Stimulated activated CD4-positive, alpha-beta T cell treated with anti-CD3 and anti-CD28 coated beads, Interleukin-1b, Interleukin-23, amount 100 ng/mL, for 24 hours (primary cell): ENCODE data around the gene PTGES2.

Source experiments
- DNase-seq, 4 experiments: peaks; one replicate each; pipeline ENCODE4 v3.0.0-alpha.2; 2020; ENCODE audit warnings: low read depth in 4 of 4, low spot score in 1 of 4

Gene PTGES2

DNA sequence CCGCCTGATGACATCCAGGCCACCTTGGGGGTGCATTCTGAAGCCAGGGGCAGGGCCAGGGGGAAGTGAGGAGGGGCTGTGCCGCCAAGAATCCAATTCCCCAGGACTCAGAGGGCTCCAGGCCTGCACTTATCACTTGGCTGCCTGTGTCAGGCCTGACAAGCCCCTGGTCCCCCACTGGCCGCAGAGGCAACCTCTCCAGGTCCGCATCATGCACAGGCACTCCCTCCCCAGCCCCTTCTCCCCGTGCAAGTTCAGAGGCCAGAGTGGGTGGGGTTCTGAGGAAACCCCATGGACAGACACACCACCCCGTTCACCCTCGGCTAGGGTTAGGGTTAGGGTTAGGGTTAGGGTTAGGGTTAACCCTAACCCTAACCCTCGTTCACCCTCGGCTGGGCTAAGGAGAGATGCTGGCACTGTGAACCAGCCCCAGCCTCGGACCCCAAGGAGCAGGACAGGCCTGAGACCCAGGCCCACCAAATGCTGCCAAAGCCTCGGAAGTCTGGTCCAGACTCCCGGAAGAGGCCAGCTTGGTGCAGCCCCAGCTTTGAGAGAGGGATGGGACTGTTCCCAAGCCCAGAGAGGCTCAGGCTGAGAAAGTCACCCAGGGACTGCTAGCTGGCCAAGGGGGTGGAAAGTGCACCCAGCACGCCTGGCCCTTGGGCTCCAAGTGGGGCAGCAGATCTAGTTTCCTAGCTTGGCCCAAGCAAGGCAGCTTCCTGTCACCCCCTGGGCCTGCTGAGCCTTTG is 26.6 kb upstream of the PTGES2 start:
- DNase-seq = no peak

DNA sequence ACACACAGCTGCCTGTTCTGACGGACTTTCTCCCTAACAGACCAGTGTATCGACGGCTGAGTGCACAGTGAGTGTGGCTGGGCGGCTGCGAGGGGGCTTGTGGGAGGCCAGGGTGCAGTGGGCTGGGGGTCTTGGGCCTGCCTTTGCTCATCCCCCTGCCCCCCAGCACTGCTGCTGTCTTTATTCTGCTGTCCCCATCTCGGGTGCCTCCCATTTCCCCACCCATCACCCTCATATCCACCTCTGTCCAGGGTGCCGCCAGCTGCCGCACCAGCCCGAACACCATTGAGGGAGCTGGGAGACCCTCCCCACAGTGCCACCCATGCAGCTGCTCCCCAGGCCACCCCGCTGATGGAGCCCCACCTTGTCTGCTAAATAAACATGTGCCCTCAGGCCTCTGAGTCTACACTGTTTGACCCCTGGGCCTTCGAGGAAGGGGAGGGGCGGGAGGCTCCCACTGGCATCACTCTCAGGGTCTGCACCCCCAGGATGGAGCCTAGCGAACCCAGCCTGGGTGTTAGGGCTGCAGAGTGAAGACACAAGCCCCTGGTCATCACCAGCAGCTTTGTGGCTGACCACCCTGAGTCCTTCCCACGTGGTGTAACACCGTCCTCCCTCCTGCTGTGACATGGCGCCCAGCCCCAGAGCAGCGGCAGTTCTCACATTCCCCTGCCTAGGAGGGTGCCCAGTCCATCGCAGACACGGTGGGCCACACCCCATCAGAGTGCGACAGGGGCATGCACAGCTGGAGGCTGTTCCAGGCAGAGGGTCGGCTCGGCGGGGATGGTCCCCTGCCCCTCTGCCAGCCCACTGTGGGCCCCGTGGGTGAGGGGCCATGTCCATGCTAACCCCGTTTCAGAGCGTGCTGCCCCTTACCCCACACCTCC is 25.8 kb upstream of the PTGES2 start:
- no peak for DNase-seq

DNA sequence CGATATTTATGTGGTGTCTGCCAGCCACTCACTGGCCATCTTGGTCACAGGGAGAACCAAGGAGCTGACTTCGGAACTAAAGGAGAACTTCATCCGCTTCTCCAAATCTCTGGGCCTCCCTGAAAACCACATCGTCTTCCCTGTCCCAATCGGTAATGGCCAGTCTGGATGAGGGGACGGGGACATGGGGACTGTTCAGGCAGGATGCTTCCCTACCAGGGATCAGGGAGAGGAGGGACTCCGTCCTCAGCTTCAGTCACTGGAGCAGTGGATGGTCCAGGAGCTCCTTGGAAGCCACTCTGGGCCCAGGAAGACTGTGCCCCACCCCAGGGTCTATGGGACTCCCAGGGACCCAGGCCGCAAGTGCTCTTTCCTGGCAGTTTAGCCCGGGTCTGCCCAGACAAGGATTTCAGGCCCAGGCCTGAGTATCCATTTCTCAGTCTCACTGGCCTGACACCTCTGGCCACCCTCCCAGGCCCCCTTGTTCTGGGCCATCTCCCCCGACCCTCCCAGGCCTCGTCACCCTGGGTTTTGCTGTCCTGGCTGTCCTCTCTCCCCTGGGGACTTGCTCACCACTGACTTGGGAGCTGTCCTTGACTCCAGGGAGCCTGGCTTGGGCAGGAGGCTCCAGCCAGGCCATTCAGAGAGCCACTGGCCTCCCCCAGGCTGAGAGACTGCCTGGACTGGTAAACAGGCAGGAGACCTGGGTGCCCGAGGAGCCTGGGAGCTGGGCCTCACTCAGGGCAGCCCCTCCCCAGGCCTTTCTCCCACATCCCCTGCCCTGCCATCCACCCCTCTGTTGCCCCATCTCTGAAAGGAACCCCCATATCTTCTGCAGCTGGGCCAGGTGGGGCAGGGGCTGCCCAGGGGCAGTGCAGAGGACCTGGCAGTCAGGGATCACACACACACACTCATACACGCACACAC is 24.9 kb upstream of the PTGES2 start:
- no peak for DNase-seq

DNA sequence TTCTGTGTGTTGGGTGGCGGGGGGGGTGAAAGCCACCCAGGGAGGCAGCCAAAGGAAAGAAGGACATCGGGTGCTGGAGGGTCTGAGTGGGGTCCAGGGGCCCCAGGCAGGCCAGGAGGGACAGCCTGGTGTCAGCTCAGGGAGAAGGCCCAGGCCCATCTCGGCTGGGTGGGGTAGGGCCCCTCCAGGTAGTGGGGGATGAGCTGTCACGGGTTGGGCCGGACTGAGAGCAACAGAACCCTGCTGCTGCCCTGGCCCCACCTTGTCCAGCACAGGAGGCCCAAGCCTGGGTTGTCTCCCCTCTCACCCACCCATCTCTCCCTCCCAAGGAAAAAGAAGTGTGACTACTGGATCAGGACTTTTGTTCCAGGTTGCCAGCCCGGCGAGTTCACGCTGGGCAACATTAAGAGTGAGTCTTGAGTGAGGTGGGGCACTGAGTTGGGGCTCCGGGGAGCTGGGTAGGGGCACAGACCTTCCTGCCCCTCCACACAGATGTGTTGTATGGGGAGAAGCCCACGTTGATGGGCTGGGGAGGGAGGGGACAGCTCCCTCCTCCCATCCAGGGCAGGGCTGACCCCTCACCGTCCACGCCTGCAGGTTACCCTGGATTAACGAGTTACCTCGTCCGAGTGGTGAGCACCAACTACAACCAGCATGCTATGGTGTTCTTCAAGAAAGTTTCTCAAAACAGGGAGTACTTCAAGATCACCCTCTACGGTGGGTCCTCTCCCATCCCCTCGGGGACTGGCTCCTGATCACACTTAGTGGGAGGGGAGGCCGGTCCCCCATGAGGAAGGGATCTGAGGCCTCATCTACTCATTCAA is 24.0 kb upstream of the PTGES2 start:
- DNase-seq = no peak

DNA sequence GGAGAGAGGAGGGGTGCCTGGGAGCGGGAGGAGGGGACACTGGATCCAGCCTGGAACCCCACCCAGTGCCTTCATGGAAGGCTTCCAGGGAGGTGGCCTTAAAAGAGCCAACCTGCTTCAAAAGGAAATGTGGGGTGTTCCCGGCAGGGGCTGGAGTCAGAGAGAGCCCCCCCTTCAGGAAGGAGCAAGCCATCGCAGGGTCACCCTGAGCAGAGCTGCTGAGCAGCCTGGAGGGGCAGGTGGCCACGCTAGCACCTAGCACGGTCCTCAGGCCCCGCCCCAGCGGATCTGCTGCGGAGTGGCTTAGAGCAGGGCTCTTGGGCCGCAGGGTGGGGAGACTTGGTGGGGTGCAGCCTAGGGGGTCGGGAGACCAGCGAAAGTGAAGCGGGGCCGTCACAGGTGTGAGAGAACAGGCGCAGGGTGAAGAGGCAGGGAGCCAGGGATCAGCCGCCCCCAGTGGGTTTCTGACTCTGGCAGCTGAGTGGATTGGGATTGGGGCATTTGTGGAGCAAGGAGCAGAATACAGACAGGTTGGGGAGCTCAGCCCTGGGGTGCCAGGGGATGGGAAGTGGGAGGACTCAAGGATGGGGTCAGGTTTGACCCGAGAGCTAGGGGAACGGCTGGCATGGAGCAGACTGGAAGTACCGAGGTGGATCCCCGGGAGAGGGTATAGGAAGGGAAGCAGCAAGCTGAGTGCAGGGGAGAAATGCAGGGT is 23.2 kb upstream of the PTGES2 start:
- no peak for DNase-seq

DNA sequence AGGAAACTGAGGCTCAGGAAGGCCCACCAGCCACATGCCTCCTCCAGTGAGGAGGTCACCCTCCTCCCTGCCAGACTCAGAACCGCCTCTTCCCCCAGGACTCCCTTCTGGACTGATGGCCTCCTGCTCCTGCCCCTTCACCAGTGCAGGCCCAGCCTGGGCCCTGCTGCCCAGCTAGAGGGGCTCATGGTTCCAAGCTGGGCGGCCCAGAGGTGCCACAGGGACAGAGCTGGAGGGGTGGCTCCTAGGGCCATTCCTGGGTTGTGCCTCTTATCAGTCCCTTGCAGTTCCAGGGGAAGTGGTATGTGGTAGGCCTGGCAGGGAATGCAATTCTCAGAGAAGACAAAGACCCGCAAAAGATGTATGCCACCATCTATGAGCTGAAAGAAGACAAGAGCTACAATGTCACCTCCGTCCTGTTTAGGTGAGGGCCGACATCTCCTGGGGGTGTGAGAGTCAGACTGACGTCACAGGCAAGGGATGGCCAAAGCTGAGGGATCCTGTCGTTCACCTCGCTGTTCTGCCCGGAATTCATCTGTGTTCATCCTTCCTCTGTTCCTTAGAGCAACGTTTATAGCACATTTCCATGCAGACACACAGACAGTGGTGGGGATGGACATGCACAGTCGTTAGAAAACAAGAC is 22.5 kb upstream of the PTGES2 start:
- DNase-seq = no peak

DNA sequence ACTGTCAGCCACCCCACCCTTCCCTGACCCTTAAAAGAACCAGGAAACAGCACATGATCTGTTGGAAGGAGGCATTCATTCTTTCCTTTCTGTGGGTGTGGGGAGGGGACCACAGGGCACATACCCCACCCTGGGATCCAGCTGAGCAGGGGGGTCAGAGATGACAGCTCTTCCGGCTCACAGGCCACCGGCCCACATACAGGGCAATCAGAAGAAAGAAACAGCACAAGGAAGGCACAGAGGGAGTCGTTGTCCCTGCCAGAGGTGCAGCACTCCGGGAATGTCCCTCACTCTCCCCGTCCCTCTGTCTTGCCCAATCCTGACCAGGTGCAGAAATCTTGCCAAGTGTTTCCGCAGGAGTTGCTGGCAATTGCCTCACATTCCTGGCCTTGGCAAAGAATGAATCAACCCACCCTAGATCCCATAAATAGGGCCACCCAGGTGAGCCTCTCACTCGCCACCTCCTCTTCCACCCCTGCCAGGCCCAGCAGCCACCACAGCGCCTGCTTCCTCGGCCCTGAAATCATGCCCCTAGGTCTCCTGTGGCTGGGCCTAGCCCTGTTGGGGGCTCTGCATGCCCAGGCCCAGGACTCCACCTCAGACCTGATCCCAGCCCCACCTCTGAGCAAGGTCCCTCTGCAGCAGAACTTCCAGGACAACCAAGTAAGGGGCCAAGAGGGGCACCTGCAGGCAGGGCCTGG is 21.6 kb upstream of the PTGES2 start, which contains the start of gene LCN2:
Gene LCN2 (plus strand): TSS at position 453 of the 701 bp plus-strand sequence. CDS start 73 bp downstream, at position 526.
- DNase-seq = no peak

DNA sequence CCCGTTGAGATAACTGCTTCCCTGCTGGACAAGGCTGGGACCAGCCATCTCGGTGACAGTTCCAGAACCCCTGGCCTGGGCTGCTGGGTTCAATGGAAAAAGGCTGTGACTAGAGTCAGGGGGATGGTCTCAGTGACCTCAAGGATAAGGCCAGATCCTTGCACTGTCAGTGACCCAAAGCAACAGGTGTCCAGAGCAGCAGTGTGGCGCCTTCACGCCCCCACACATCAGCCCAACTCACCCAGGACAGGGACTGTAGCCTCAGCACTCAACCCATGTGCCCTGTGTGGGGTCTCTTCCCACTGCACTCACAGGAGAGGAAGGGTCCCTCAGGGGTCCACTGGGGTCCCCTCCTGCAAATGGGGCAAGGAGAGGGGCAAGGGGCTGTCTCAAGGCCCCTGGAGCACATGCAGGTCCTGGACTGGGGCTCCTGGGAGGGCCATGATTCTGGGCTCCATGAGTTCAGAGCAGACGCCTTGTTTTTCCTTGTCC is 21.0 kb upstream of the PTGES2 start:
- DNase-seq = no peak

DNA sequence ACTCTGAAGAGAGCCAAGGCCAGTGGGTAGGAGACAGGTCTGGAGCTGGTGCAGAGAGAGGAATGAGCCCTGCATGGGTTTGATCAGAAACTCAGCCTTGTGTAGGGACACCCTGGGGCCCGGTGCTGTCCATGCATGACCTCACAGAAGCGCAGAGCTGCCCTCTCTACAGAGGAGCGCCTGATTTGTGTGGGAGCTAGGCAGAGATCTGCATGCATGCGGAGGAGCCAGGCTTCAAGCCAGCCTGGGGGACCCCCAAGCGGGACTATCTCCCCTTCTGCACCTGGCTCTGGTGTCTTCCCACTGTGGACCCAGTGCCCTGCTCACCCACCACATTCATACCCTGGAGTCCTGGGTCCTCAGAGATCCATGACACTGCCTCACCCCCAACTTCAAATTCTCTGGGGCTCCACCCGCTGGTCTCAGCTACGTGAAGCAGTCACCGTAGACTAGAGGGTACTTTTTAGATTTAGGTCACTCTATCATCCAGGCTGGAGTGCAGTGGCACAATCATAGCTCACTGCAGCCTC is 19.1 kb upstream of the PTGES2 start:
- DNase-seq = no peak

DNA sequence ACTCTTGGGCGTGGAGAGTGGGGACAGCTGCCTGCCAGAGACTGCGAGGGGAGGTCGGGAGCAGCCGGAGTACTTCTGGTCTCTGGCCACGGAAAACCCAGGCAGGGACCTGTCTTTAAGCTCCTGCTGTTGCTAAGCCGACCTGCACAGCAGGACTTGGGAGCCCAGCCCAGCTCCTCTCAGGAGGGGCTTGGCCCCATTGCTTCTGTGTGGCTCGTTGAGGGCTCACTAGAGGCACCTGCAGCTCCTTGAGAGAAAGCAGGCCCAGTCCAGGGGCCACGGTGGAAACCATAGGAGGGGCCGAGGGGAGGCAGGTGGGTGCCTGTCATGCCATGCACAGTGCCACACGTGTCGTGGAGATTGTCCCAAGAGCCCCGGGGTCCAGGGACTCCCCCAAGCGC is 18.4 kb upstream of the PTGES2 start:
- DNase-seq = no peak

DNA sequence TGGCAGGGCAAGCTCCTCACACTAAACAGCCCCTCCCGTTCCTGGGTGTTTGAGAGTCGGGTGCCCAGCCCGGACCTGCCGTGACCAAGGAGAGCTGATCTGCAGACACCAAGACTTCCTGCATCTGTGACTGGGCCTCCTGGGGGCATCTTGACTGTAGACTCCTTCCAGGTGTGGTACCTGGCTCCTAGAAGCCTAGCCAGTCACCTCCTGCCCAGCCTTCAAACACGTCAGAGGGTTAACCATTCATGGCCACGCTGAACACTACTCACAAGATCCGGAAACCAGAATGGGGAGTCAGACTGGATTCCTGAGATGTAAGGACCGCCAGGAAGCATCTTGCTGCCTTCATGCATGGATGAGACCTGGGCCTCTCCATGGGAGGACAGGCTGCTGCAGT is 18.0 kb upstream of the PTGES2 start:
- DNase-seq = no peak

DNA sequence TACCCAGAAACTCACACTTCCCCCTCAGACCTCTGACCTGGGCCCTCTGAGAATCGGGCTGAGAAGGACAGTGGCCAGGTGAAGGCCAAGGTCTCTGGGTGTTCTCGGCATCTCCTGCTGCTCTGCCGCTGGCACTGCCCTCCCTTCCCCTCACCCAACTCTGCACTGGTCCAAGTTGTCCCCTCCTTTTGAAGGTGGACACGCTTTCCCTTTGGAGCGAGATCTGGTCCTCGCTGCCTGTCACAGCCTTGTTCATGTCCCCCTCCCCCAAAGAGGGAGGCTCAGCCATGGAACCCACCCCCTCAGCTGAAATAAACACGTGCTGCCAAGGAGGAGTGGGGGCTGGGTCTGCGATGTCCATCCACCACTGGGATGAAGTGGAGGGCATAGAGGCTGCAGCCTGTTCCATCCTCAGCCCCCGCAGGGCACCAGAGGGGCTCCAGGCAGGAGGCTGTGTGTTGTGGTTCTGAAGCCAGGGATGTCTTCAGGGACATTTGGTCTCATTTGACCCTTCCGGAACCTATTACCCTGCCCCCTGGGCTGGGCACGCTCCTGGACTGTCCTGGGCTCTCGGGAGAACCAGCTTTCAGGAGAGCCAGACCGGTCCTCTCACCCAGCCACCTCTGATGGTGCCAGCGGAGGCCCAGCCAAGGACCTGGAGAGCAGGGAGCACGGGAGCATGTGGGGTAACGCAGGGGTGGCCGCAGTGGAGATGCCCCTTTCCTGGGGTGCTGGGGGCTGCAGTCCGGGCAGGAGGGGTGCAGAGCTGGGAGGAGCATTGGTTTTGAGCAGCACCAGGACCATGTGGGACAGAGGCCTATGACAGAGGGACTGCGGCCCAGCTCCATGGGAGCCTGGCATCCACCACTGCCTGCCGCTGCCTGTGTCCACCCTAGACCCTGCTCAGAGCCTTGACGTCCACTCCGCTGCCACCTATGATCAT is 17.0 kb upstream of the PTGES2 start:
- no peak for DNase-seq

DNA sequence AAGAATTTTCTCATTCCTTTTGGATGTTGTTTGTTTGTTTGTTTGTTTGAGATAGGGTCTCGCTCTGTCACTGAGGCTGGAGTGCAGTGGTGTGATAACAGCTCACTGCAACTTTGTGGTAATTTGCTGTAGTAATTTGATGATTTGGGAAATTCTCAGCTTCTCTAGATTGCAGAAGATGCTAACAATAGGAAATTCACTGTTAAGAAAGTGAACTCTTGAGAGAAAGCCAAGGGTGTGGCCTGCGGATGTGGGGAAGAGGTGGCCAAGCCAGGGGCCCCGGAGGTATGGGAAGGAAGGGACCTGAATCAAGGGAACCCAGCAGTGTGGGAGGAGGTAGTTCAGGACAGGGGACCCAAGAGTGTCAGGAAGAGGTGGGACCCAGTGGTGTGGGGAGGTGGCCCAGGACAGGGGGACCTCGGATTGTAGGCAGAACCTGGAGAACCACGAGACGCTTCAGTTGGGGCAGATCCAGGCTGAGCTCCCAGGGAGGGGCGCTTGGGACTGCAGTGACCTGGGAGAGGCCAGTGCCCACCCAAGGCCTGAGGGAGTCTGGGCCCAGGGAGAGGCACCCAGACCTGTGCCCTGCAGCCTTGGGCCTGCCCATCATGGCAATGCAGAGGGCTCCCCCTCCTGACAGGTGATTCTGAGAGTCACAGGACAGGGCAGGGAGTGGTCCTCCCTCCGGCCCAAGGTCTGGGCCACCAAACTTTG is 16.2 kb upstream of the PTGES2 start:
- DNase-seq = no peak

DNA sequence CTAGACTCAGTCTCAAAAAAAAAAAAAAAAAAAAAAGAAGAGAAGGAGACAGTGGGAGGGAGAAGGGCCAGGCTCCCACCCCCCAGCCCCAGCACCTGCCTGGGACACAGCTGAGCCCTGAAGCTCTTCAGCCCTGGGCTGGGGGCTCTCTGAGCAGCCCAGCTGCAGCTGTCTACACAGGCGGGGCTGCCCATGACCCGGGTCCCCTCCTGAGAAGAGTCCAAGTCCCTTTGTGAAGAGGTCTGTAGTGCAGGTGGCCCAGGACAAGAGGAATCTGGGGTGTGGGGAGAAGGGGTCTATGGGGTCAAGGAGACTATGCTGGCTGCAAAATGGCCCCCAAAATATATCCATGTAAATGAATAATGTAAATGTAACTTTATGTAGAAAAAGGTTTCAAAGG is 15.1 kb upstream of the PTGES2 start:
- no peak for DNase-seq

DNA sequence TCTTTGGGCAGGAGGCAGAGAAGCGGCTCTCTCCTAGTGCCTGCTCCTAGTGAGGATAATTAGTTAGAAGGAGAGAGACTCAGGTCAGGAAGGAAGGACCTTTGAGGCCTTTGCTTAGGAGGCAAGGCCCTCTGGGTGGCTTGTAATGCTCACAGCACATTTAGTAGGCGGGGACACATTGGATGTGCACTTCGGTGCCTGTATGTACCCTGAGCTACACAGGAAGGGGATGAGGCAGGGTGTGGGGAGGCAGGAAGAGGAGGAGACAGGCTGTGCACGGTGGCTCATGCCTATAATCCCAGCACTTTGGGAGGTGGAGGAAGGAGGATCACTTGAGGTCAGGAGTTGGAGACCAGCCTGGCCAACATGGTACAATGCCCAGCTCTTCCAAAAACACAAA is 14.5 kb upstream of the PTGES2 start:
- no peak for DNase-seq

DNA sequence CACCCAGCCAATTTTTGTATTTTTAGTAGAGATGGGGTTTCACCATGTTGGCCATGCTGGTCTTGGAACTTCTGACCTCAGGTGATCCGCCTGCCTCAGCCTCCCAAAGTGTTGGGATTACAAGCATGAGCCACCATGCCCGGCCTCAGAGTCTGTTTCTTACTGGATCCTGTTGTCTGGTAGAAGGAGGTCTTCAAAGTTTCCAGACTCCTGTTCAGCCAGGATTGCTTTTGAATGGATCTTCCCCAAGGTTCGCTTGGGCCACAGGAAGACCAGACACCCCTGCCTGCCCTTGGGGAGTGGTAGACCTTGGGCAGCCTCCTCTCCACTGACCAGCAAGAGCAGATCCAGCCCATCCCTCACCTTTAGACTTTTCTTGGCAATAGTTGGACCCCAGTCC is 14.1 kb upstream of the PTGES2 start:
- no peak for DNase-seq

DNA sequence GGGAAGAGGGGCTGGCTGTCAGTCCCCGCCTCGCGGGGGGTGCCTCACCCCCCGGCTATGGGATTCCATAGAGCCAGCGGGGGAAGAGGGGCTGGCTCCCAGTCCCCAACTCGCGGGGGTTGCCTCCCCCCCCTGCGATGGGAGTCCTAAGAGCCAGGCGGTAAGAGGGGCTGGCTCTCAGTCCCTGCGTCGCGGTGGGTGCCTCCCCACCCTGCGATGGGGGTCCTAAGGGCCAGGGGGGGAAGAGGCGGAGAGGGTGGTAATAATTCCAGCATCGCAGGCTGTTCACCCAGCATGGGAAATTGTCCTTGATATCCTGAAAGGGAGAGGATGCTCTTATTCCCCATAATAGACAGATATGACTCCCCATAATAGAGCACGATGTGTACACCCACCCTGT is 12.1 kb upstream of the PTGES2 start:
- no peak for DNase-seq
